Upper lobe of left lung (tissue), 4 donors: ENCODE measurements around the gene RAPGEF1.

Source experiments
- CTCF ChIP-seq, 6 experiments: fragments of 450-650 bp in 4 of 6; fragments of 200-600 bp in 2 of 6; sonication (generic) in 2 of 6; IDR thresholded peaks; one replicate each; pipeline ENCODE4 v1.5.1; 2016 to 2019; ENCODE audit warnings: antibody characterized with exemption in 6 of 6
- EP300 ChIP-seq, 4 donors: sonication (generic); formaldehyde crosslinking; IDR thresholded peaks; one replicate each; pipeline ENCODE4 v1.5.1; 2017; ENCODE audit warnings: antibody characterized with exemption in 4 of 4, control low read depth in 2 of 4
- POLR2AphosphoS5 ChIP-seq, 2 donors: sonication (generic); formaldehyde crosslinking; IDR thresholded peaks; one replicate each; pipeline ENCODE4 v1.5.1; 2017; ENCODE audit warnings: antibody characterized with exemption in 2 of 2

- peak in 5 of 6 experiments; percentile 31 to 62 (median 44) for TF ChIP-seq CTCF (IDR thresholded peaks at IDR 0.05)
- no peak for TF ChIP-seq EP300 (IDR thresholded peaks at IDR 0.05)
- TF ChIP-seq POLR2AphosphoS5 (IDR thresholded peaks at IDR 0.05) = no peak
Observed at GRCh38 chr9:131747352-131747751, 7.5 kb upstream of the RAPGEF1 start.
